22Rv1 (cell line): ENCODE measurements around the gene IDH2.

Experiments used
- H3K27ac ChIP-seq: fragments of 450-650 bp; 2 replicates; pipeline ENCODE4 v1.5.1; 2017
- ZFX ChIP-seq: fragments of 450-650 bp; IDR thresholded peaks from 2 replicates; pipeline ENCODE4 v1.6.1; 2017; ENCODE audit warnings: antibody characterized with exemption, borderline replicate concordance
- TF ChIP-seq, protein P1 (sequence below): fragments of 450-650 bp; IDR thresholded peaks from 2 replicates; pipeline ENCODE4 v1.5.1; 2017; ENCODE audit warnings: mild to moderate bottlenecking

Gene IDH2

GRCh38 chr15:90058775-90059174 lies 43.5 kb downstream of the IDH2 start:
- no peak for TF ChIP-seq ZFX
- TF ChIP-seq, protein P1, sequence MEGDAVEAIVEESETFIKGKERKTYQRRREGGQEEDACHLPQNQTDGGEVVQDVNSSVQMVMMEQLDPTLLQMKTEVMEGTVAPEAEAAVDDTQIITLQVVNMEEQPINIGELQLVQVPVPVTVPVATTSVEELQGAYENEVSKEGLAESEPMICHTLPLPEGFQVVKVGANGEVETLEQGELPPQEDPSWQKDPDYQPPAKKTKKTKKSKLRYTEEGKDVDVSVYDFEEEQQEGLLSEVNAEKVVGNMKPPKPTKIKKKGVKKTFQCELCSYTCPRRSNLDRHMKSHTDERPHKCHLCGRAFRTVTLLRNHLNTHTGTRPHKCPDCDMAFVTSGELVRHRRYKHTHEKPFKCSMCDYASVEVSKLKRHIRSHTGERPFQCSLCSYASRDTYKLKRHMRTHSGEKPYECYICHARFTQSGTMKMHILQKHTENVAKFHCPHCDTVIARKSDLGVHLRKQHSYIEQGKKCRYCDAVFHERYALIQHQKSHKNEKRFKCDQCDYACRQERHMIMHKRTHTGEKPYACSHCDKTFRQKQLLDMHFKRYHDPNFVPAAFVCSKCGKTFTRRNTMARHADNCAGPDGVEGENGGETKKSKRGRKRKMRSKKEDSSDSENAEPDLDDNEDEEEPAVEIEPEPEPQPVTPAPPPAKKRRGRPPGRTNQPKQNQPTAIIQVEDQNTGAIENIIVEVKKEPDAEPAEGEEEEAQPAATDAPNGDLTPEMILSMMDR, result no peak
- no peak overlapping the region for H3K27ac ChIP-seq

DNA sequence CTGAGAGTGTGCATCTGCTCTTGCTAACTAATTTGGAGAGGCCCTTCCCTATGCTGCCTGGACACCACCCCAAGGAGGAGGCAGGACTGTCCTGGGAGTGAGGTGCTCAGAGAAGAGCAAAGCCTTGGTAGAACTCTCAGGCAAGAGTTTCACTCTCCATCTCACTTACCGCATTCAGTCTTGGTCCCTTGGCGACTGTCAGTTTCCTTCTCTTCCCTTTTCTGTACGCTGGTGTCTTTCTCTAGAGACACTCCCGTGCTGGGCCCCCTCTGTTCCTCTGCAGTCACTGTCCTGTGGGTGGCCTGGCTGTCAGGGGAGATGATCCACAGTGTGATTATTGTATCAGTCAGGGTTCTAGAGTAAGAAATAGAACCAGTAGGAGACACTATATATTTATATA lies 44.0 kb downstream of the IDH2 start:
- TF ChIP-seq, protein P1, result no peak
- no peak for TF ChIP-seq ZFX

GRCh38 chr15:90056529-90056928 lies 45.7 kb downstream of the IDH2 start:
- H3K27ac ChIP-seq, result no peak overlapping the region
- TF ChIP-seq, protein P1, result no peak
- TF ChIP-seq ZFX, result no peak

More for the DNA sequence above, 44.0 kb downstream of the IDH2 start:
- H3K27ac ChIP-seq, result no peak overlapping the region

DNA sequence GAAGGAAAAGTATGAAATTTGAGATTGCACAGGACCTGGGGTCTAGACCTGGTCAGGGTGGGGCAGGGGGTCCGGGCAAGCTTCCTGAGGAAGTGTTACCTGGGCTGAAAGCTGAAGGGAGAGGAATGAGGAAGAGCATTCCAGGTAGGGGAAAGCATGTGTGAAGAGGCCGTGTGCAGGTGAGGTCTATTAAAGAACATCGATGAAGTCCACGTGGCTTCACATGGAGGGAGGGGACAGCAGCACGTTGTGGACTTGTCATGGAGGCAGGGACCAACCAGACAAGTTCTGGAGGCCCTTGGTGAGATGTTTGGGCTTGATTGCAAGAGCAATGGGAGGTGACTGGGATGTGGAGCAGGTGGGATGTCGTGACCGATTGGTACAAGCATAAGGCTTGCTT lies 47.1 kb downstream of the IDH2 start:
- no peak overlapping the region for H3K27ac ChIP-seq
- TF ChIP-seq, protein P1, result no peak
- no peak for TF ChIP-seq ZFX

DNA sequence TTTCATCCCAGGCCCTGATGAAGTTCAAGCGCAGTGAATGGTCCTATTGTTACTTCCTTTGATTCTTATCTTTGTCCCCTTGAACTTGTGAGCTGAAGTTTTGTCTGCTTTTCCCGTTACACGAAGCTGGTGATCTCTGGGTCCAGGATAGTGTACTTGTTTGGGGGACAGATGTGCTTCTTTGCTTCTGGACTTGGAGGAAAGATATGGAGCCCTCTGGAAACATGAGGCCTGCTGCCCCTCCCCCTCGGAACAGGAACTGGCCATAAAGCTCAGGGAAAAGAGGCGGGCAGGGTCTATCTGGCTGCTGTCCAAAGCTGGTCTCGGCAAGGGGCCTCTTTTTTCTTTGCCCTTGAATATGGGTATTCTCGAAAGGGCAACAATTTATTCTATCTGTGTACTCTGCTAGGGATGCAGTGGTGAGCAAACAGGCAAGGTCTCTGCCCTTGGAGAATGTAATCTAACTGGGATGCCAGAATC lies 47.6 kb downstream of the IDH2 start:
- TF ChIP-seq, protein P1, result no peak
- no peak for TF ChIP-seq ZFX
- H3K27ac ChIP-seq, result no peak overlapping the region

DNA sequence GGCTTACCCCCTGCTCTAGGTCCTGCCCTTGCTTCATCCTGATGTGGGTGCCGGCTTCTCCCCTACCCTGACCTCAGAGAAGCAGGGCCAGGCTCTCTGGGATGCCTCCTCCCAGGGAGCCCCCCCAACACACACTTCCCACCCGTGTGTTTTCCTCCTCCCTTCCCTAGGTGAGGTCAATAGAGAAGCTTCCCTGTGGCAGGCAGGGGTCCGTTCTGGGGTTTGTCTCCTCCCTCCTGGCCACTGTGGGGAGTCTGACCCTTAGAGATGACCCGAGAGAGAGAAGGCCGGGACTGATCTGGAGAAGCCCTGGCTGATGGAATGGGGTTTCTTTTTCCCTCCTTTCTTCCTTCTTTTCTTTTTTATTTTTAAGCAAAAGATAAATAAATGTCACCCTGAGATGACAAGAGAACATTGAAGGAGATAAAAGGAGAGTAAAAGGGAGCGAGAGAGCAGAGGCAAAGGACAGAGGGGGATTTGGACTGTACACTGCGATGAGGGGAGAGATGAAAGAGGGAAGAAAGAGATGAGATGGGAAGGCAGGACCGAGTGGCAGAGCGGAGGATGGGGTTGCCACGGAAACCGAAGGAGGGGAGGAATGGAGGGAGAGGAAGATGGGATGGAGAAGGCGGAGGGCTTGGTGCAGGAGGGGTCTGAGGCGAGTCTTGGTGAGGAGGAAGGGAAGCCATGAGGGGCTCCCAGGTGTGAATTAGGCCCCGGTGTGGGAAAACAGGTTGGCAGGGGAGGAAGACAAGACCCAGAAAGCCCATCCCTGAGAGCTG lies 48.4 kb downstream of the IDH2 start:
- TF ChIP-seq ZFX, result no peak
- TF ChIP-seq, protein P1, result no peak
- H3K27ac ChIP-seq, result no peak overlapping the region

- H3K27ac ChIP-seq, result no peak overlapping the region
These were observed 50.4 kb downstream of the IDH2 start for GRCh38 chr15:90051874-90052273.

More at GRCh38 chr15:90051874-90052273, 50.4 kb downstream of the IDH2 start:
- TF ChIP-seq ZFX, result no peak
- TF ChIP-seq, protein P1, result no peak
